ENCODE measurements around the gene TMEM178B.

The TMEM178B gene

GRCh38 chr7:141522657-141523342 lies 448.9 kb downstream of the TMEM178B start:
- TF ChIP-seq, protein P1, sequence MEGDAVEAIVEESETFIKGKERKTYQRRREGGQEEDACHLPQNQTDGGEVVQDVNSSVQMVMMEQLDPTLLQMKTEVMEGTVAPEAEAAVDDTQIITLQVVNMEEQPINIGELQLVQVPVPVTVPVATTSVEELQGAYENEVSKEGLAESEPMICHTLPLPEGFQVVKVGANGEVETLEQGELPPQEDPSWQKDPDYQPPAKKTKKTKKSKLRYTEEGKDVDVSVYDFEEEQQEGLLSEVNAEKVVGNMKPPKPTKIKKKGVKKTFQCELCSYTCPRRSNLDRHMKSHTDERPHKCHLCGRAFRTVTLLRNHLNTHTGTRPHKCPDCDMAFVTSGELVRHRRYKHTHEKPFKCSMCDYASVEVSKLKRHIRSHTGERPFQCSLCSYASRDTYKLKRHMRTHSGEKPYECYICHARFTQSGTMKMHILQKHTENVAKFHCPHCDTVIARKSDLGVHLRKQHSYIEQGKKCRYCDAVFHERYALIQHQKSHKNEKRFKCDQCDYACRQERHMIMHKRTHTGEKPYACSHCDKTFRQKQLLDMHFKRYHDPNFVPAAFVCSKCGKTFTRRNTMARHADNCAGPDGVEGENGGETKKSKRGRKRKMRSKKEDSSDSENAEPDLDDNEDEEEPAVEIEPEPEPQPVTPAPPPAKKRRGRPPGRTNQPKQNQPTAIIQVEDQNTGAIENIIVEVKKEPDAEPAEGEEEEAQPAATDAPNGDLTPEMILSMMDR (IDR thresholded peaks at IDR 0.05; ENCODE audit: control extremely low read depth, extremely low read depth, low read depth, missing control alignments), result no peak
- DNase-seq (ENCODE audit: extremely low spot score), result no peak
- ChIA-PET CTCF (interaction anchor here (1.5 to 6.9 kb wide), 2 partner anchors 10 kb away, joined by 3 to 57 read pairs; no protein-coding TSS in a partner anchor), POLR2A (no interaction called here)

DNA sequence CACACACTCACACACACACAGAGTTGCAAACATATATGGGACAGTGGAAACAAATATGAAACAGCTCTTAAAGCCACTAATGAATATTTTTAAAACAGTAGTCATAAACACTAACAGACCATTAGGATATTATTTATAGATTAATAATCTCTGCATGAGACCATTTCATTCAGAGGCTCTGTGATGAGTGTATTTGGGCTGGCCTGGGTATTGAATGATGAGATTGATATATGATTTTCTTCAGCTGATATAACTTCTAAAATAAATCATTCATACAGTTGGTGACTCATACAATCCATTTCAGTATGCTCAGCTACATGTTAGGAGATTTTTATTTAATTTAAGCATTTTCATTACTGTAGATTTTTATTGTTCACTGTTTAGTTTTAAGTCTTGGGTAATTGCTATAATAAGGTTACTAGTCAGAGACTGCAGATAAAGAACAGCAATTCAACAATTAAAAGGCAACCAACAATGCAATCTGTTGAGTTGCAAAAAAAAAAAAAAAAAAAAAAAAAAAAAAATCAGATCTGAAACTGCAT lies 452.2 kb downstream of the TMEM178B start:
- ChIA-PET CTCF (no interaction called here), POLR2A (no interaction called here)
- DNase-seq (ENCODE audit: extremely low spot score), result no peak
- TF ChIP-seq, protein P1 (IDR thresholded peaks at IDR 0.05; ENCODE audit: control extremely low read depth, extremely low read depth, low read depth, missing control alignments), result no peak

DNA sequence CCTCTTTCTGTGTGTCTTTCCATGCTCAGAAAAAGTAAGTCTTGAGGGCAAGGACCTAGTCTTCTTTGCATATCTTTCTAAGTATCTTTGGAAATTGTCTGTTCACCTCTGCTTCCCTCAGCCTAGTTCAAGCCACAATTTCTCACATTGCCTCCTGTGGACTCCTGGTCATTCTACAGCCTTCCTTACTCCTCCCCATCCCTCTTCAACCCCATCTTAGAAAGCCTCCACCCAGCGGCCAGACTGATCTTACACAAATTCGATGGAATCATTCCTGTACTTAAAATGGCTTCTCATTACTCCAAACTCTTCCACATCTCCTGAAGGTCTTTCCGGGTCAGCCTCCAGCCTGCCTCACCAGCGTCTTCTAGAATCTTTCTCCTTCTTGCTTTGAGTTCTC lies 453.2 kb downstream of the TMEM178B start:
- ChIA-PET POLR2A (no interaction called here), CTCF (no interaction called here)
- TF ChIP-seq, protein P1 (IDR thresholded peaks at IDR 0.05; ENCODE audit: control extremely low read depth, extremely low read depth, low read depth, missing control alignments), result no peak
- no peak for DNase-seq (ENCODE audit: extremely low spot score)

DNA sequence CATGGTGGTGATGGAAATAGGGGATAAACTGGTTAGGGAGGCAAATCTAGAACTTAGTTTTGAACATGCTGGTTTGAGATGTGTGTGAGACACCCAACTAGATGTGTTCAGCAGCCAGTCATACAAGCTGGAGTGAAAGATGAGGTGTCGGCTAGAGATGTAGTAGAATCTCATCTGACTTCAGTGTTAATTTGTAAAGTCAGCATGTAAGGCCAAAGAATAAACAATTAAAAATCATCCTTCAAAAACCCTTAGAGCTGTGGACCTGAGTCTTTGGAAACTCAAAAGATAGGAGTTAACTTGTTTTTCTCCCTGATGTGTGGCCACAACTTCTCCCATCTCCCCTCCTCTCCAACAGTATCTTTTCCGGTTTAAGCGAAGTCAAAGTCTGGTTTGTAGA lies 454.5 kb downstream of the TMEM178B start:
- TF ChIP-seq, protein P1 (IDR thresholded peaks at IDR 0.05; ENCODE audit: control extremely low read depth, extremely low read depth, low read depth, missing control alignments), result no peak
- DNase-seq (ENCODE audit: extremely low spot score), result no peak
- ChIA-PET POLR2A (no interaction called here), CTCF (no interaction called here)
